ENCODE results near the gene OPA1.

DNA sequence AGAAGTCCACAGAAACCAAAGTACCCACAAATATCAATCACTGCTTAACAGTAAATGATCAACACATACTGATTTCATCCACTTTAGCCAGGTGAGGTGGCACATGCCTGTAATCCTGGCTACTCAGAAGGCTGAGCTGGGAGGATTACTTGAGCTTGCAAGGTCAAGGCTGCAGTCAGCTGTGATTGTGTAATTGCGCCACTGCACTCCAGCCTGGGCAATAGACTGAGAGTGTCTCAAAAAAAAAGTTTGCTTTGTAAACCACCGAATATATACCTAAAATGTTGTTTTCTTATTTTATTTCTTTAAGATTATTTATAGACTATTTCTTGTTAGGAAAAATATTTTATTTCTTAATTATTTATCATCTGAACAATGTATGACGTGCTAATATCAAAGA, 29.6 kb upstream of the OPA1 start:
- TF ChIP-seq GABPA (IDR thresholded peaks at IDR 0.05 in 1 of 2, conservative IDR thresholded peaks at IDR 0.05 in 1 of 2): no peak
- TF ChIP-seq, protein P1, sequence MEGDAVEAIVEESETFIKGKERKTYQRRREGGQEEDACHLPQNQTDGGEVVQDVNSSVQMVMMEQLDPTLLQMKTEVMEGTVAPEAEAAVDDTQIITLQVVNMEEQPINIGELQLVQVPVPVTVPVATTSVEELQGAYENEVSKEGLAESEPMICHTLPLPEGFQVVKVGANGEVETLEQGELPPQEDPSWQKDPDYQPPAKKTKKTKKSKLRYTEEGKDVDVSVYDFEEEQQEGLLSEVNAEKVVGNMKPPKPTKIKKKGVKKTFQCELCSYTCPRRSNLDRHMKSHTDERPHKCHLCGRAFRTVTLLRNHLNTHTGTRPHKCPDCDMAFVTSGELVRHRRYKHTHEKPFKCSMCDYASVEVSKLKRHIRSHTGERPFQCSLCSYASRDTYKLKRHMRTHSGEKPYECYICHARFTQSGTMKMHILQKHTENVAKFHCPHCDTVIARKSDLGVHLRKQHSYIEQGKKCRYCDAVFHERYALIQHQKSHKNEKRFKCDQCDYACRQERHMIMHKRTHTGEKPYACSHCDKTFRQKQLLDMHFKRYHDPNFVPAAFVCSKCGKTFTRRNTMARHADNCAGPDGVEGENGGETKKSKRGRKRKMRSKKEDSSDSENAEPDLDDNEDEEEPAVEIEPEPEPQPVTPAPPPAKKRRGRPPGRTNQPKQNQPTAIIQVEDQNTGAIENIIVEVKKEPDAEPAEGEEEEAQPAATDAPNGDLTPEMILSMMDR (IDR thresholded peaks at IDR 0.05; ENCODE audit: low read depth, low read length, missing input control): no peak
- TF ChIP-seq RXRA (IDR thresholded peaks at IDR 0.05): no peak
- TF ChIP-seq YY1 (IDR thresholded peaks at IDR 0.05): no peak
- TF ChIP-seq, protein P2, sequence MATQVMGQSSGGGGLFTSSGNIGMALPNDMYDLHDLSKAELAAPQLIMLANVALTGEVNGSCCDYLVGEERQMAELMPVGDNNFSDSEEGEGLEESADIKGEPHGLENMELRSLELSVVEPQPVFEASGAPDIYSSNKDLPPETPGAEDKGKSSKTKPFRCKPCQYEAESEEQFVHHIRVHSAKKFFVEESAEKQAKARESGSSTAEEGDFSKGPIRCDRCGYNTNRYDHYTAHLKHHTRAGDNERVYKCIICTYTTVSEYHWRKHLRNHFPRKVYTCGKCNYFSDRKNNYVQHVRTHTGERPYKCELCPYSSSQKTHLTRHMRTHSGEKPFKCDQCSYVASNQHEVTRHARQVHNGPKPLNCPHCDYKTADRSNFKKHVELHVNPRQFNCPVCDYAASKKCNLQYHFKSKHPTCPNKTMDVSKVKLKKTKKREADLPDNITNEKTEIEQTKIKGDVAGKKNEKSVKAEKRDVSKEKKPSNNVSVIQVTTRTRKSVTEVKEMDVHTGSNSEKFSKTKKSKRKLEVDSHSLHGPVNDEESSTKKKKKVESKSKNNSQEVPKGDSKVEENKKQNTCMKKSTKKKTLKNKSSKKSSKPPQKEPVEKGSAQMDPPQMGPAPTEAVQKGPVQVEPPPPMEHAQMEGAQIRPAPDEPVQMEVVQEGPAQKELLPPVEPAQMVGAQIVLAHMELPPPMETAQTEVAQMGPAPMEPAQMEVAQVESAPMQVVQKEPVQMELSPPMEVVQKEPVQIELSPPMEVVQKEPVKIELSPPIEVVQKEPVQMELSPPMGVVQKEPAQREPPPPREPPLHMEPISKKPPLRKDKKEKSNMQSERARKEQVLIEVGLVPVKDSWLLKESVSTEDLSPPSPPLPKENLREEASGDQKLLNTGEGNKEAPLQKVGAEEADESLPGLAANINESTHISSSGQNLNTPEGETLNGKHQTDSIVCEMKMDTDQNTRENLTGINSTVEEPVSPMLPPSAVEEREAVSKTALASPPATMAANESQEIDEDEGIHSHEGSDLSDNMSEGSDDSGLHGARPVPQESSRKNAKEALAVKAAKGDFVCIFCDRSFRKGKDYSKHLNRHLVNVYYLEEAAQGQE (IDR thresholded peaks at IDR 0.05): no peak
- TF ChIP-seq, protein P3, sequence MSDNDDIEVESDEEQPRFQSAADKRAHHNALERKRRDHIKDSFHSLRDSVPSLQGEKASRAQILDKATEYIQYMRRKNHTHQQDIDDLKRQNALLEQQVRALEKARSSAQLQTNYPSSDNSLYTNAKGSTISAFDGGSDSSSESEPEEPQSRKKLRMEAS (IDR thresholded peaks at IDR 0.05): no peak
- no peak for TF ChIP-seq JUND (IDR thresholded peaks at IDR 0.05)
- TF ChIP-seq, protein P4, sequence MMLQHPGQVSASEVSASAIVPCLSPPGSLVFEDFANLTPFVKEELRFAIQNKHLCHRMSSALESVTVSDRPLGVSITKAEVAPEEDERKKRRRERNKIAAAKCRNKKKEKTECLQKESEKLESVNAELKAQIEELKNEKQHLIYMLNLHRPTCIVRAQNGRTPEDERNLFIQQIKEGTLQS (IDR thresholded peaks at IDR 0.05): no peak
- TF ChIP-seq TAF1 (conservative IDR thresholded peaks at IDR 0.05): no peak
